Left renal pelvis (tissue), 4 donors: ENCODE results near the gene WLS. TPM values are rescaled to one million over a fixed set of nuclear protein-coding genes. Genes with fewer than 3 reads are reported as not detected.

Source experiments
- DNase-seq, 4 donors: peaks; one replicate each; pipeline ENCODE4 v3.0.0-alpha.2; 2013; ENCODE audit warnings: low read depth in 4 of 4, low spot score in 3 of 4
- polyA plus RNA-seq, 4 donors: library from polyadenylated mRNA; unstranded; fragments of 120-200 nt; gene quantifications; one replicate each; pipeline ENCODE4 v1.2.1, GENCODE V29; 2013; ENCODE audit not compliant: insufficient read length in 4 of 4

The WLS gene
- polyA plus RNA-seq, 4 donors: 123 to 157 (median 145) TPM

GRCh38 chr1:68142461-68142860 is 89.9 kb downstream of the WLS start:
- no peak for DNase-seq

DNA sequence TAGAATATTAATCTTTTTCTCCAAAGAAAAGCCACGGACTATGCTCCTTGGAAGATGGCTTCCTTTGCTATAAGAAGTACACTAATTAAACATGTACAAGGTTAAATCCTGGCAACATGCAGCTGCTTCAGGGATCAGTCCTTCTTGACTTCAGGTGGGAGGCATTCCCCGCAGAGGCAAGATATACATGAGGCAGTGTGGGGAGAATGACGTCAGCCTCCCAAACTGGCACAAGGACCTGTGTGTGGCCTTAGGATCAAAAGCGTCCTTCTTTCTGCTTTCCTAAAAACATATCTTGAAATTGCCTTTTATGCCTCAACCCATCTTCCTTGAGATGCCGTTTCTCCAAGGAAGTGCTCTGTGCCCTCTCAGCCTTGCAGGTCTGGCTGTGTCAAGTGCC is 90.3 kb downstream of the WLS start:
- no peak for DNase-seq

DNA sequence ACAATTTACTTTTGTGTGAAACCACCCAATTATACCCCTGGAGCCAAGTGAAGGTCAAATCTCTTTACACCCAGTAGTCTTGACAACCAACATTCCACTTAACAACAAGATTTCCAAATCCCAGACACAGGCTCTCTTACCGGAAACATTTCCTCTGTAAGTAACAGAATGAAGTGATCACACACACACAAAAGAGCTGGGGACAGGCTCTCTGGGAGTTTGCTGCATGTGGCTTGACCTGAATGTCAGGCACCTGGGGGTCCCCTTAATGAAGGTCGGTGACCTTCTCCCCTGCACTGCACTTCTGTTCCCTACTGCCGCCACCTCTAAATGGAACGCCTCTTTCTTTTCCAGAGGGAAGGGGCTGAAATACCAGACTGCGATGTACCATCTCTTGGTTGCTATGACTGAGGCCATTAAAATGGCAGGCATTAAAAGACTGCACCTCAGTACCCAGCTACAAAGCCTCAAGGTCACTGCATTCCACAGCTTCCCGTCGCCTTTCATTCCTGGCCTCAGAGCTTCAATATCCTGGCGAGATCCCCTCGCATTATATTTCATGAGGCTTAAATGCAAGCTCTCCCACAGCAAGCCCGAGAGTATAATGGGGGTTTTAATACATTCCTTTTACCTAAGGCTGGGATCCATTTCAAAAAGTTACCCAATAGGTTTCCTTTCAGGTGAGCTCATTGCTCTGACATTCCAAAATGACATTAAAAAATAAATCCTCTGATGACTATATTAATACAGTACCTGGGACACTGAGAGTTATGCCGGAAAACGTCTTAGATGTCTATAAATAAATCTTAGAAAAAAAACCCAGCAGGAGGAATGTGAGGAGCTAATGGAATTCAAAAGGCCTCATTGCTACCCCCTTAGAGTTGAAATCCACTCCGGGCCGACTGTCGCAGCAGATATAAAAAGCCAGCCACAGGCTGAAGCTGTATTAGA is 91.0 kb downstream of the WLS start:
- no peak for DNase-seq

GRCh38 chr1:68140536-68140935 is 91.8 kb downstream of the WLS start:
- no peak for DNase-seq

- no peak for DNase-seq
Measured at GRCh38 chr1:68136187-68136586, 96.1 kb downstream of the WLS start.

DNA sequence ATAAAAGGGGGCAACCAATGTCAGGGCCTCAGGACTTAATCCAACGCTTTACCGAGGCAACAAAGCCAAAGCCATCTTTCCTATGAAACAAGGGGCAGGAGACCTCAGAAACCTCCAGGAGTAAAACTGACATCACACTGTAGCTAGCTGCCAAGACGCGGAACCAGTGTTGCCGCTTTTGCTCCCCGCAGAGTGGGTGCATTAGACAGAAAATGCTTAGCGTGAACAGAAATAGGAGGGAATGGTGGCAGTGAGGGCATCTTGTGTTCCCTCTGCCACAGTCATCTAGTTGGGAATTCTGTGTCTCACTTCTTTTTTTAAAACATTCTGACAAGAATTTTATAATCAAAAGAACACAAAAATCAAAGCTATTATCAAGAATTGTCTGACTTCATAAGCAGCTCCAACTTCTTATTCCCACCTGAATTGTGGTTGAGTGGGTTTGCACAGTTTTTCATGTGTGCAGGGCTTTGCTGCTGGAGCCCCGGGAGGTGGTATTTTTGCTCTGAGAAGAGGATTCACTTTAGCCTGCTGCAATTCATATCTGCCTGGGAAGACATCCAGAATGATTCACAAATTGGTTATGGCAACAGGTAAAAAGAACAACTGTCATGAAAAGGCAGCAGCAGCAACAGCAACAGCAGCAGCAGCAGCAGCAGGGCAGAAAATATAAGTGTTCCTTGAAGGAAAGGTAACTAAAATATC is 99.7 kb downstream of the WLS start:
- DNase-seq: no peak

- no peak for DNase-seq
Measured at GRCh38 chr1:68131261-68131660, 101.1 kb downstream of the WLS start.

GRCh38 chr1:68129536-68130250 is 102.6 kb downstream of the WLS start:
- no peak for DNase-seq

DNA sequence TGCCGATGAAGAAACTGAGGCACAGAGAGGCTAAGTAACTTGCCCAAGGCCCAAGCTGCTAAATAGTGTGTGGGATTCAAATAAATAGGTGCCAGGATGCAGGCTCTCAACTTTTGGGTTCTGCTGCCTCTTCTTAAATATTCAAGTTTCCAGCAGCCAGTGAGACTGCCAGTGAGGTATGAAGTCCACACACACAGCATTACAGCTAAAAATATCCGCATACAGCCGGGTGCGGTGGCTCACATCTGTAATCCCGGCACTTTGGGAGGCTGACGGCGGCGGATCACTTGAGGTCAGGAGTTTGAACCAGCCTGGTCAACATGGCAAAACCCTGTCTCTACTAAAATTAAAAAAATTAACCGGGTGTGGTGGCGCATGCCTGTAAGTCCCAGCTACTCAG is 103.5 kb downstream of the WLS start:
- DNase-seq: no peak

GRCh38 chr1:68128157-68128556 is 104.2 kb downstream of the WLS start:
- no peak for DNase-seq

DNA sequence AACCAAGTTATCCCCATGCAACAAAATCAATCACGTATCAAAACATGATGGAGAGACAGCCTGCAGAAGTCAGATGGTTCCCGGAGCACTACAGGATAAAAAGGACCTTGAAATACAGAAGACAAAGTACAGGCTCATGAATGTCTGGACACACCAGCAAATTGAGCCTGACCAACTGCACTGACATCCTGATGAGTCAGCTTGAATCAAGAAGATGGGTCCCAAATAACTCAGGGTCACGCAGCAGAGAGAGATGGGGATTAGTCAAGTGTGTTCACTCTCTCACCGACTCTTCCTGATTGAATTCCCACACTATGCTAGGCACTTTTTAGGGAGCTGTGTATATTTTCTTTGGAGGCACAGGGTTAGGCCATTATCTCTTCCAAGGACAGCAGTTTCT is 110.8 kb downstream of the WLS start:
- no peak for DNase-seq

GRCh38 chr1:68120136-68120791 is 112.1 kb downstream of the WLS start:
- peak in 3 of 4 donors; percentile 61 to 66 (median 66) for DNase-seq

- DNase-seq: no peak
Measured at GRCh38 chr1:68119445-68119844, 112.9 kb downstream of the WLS start.

DNA sequence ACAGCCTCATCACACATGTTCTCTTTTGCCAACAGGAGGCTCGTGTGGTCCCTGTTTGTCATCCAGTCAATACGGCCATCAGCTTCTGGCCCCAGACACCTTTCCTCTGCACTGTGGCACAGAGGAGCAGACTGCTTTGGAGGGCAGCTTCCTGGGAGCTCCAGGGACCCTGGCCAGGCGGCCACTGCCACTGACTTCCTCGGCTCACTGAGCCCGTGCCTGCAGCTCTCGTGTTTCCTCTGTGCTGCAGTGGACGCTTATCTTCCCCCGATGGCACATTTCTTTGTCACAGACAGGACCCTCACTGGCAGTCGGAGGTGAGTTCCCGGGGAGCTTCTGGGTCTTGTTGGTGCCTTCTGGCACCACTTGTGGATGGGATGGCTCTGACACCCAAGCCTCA is 114.9 kb downstream of the WLS start:
- DNase-seq: no peak

- DNase-seq: peak in 1 of 4 donors; percentile 21
Measured at GRCh38 chr1:68116643-68117235, 115.6 kb downstream of the WLS start.

- no peak for DNase-seq
Measured at GRCh38 chr1:68115308-68115707, 117.0 kb downstream of the WLS start.

- DNase-seq: no peak
Measured at GRCh38 chr1:68113966-68114365, 118.4 kb downstream of the WLS start.

DNA sequence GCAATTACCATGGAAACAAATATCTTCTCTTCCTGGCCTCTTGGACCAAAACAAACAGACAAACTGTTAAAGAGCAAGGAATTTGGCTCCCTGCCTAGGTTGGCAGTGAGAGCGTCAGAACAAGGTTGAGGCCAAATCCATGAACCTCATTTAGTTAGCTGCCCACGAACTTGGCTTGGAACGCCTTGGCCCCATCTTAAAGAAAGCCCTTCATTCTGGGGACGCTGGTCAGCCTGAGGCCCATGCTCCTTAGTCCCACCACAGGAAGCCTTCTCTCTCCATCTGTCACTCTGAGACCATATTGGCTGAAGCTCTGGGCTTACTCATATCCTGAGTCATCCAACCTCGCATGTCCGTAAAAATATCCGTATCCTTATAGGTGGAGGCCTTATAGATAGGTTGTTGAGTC is 119.5 kb downstream of the WLS start:
- no peak for DNase-seq

GRCh38 chr1:68111519-68112436 is 120.5 kb downstream of the WLS start:
- peak; percentile 46 to 66 (median 61) for DNase-seq
